Measurements from ENCODE around the gene TUBGCP5. TPM values are rescaled to one million over a fixed set of nuclear protein-coding genes. Genes with fewer than 3 reads are reported as not detected.

Gene TUBGCP5
- total RNA-seq, 1 donor from 2014 or later, result 12.9 TPM

Other genes starting within 250 kb of the TUBGCP5 start
- gene NIPA2, start 200.9 kb downstream of the TUBGCP5 start, total RNA-seq, result 43.6 TPM
- 153 TPM for gene CYFIP1, start 59.2 kb downstream of the TUBGCP5 start, total RNA-seq
- not detected for gene GOLGA6L1, start 97.3 kb upstream of the TUBGCP5 start, total RNA-seq